ENCODE data around the gene POU2AF2.

Gene POU2AF2

DNA sequence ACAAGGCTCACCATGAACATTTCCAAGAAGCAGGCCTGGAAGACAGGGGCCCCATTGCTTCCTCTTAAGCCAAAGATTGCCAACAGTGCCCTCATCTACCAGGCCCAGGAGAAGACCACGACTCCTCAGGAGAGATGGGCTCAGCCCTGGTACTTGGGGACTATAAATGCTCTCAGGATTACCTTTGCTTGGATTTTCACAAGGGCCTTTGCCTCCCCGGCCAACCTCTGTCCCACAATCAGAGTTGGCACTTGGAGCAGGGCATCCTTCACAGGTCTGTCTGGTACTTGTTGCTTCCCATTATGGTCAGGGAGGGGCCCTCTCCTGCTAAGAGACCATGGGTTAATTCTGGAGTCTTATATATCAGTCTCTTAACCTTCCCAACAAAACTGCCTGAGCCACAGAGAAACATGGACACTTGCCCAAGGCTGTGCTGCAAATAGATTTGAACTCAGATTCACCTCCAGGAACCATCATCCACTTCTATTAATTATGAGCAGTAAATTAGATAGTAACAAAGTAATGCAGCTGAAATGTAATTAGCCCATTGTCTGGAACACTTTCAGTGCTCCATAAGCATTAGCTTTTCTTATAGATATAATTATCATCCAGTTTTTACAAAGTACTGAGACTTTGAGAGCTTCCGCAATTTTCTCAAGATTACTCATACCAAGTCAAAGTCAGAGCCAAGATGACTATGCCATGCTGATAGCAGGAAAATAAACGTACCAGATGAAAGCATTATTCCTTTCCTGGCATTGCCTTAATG lies 86.4 kb downstream of the POU2AF2 start:
- no peak for DNase-seq (ENCODE audit: low read depth)

DNA sequence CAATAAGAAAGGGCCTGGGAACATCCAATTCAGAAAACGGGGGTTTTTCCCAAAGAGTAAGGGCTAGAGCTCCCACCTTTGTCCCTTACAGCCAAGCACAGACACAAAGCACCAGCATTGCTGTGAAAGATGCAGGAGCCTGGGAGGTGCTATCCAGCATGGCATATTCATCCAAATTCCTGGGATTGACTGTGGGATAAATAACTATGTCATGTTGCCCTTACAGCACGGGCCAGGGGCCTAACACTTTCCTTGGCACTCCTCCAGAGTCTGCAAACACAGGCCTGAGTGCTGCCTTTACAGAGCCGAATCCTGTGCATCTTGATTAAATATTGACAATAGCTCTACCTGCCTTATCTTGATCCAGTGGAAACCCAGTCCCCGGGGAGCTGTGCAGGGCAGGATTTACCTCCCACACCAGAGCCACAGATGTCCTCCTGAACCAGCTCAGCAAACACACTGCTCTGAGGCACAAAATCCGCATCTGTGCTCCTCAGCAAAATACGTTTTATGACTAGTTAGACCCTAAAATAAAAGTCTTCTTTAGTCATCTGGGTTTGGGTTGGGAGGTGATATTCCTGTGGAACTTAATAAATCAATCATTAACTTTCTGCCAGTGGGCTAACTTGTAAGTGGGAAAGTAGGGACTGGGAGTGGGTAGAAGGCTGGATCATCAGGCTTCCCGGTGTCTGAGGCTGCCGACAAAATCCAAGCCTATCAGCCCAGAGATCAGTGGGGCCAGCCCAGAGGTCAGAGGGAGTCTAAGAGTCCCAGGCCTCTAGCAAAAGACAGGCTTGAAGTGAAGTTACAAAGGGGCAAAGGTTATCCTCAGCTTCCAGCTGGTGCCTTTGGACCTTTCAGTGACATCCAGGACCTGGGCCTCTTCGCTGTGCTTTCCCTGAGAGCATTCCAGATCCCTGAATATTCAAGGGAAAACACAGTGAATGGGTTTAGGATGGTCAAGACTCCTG lies 89.3 kb downstream of the POU2AF2 start:
- DNase-seq (ENCODE audit: low read depth), result no peak

DNA sequence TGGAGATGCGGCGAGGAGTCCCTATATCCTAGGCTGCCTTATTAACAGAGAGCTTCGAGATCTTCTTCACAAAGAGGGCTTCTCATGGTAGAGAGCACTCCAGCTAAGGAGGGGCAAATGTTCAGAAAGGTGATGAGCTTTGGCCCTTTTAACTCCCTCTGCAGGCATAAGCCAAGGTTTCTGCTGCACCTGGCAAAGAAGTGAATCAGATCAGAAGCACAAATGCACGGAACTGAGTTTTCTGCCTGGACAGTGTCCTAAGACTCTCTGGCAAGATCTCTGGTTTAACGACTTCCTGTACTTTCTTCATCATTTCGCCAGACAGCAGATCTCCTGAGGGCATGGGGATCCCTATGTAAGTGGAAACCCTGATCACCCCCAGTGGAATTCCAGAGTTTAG lies 90.0 kb downstream of the POU2AF2 start:
- DNase-seq (ENCODE audit: low read depth), result no peak
